BLaER1 (cell line): ENCODE results near the gene SUSD1.

ENCODE experiments used
- H3K27ac ChIP-seq: shearing (Covaris generic); formaldehyde crosslinking; 2 replicates; pipeline ENCODE4 v1.8.1; 2022
- H3K27me3 ChIP-seq: shearing (Covaris generic); formaldehyde crosslinking; 2 replicates; pipeline ENCODE4 v1.8.1; 2022
- H3K36me3 ChIP-seq: shearing (Covaris generic); formaldehyde crosslinking; 2 replicates; pipeline ENCODE4 v1.8.1; 2022
- H3K4me1 ChIP-seq: shearing (Covaris generic); formaldehyde crosslinking; 2 replicates; pipeline ENCODE4 v1.8.1; 2022
- H3K4me2 ChIP-seq: shearing (Covaris generic); formaldehyde crosslinking; 2 replicates; pipeline ENCODE4 v1.8.1; 2022
- H3K4me3 ChIP-seq: shearing (Covaris generic); formaldehyde crosslinking; 2 replicates; pipeline ENCODE4 v1.8.1; 2022
- H3K9ac ChIP-seq: shearing (Covaris generic); formaldehyde crosslinking; 2 replicates; pipeline ENCODE4 v1.8.1; 2022
- H3K9me3 ChIP-seq: shearing (Covaris generic); formaldehyde crosslinking; 2 replicates; pipeline ENCODE4 v1.8.1; 2022
- H4K20me1 ChIP-seq: shearing (Covaris generic); formaldehyde crosslinking; 2 replicates; pipeline ENCODE4 v1.8.1; 2022
- Cebpa-rat ChIP-seq: shearing (Covaris generic); IDR thresholded peaks from 2 replicates; pipeline ENCODE4 v1.8.1; 2022

Gene SUSD1

DNA sequence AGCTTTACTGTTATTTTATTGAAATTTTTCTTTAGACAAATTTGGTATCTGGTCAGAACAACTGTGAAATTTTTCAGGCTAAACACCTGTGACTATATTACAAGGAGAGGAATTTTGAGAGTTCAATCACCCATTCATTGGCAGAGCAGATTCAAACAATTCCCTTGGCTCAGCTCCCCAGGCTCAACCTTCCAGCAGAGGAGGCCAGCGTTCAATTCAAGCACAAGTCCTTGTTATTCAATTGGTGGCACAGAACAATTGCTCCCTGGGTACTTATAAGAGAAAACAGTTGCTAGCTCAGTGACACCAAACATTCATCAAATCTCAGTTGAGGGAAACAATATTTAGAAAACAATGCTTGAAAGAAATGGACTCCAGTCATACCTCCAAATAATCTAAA lies 83.3 kb downstream of the SUSD1 start:
- no peaks in the 10 kb centered on the region for H3K27me3 ChIP-seq
- no peak for TF ChIP-seq Cebpa-rat
- H3K9ac ChIP-seq = no peak overlapping the region
- H3K4me2 ChIP-seq = no peak overlapping the region
- no peak overlapping the region for H3K27ac ChIP-seq
- H3K9me3 ChIP-seq = no peaks in the 10 kb centered on the region
- no peak overlapping the region for H3K4me3 ChIP-seq
- peaks cover 25% of the 10 kb centered on the region for H3K36me3 ChIP-seq
- H3K4me1 ChIP-seq = no peaks in the 10 kb centered on the region
- no peaks in the 10 kb centered on the region for H4K20me1 ChIP-seq

DNA sequence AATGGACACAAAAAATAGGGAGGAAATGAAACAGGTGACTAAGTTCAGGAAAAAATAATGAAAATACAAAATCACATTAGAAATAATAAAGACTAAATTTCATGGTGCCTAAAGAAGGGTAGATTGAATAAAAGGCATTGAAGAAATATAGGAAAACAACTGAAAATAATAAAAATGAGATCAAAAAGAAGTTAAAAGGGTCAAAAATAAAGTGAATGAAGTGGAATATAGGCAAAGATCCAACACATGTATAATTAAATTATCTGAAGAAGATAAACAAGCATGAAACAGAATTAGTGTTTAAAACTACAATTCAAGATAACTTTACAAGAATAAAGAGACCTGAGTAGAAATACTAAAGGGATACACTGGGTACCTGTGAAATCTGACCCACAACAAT lies 87.6 kb downstream of the SUSD1 start:
- Histone ChIP-seq H4K20me1 (no peaks in the 10 kb centered on the region), H3K4me1 (no peaks in the 10 kb centered on the region), H3K4me3 (no peak overlapping the region), H3K27ac (no peak overlapping the region), H3K9me3 (no peaks in the 10 kb centered on the region), H3K4me2 (no peak overlapping the region), H3K36me3 (peaks cover 11% of the 10 kb centered on the region), H3K27me3 (no peaks in the 10 kb centered on the region), H3K9ac (no peak overlapping the region)
- no peak for TF ChIP-seq Cebpa-rat

DNA sequence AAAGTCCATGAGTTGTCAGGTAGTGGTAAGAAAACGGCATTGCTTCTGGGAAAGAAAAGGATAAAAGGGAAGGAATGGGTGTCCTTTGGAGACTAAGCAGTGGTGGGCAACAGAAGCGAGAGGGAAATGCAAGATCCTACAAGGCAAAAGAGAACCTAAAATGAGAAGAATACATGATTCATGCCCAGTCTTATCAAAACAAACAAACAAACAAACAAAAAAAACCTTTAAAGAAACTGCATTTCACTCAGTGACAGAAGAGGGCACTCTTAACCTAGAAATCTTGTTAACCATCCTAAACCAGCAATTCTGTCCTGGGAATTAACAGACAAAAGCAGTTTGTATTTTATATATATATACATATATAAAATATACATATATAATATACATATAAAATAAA lies 88.5 kb downstream of the SUSD1 start:
- Histone ChIP-seq H3K4me3 (no peak overlapping the region), H3K4me1 (no peaks in the 10 kb centered on the region), H3K36me3 (peaks cover 11% of the 10 kb centered on the region), H4K20me1 (no peaks in the 10 kb centered on the region), H3K9me3 (no peaks in the 10 kb centered on the region), H3K4me2 (no peak overlapping the region), H3K9ac (no peak overlapping the region), H3K27me3 (no peaks in the 10 kb centered on the region), H3K27ac (no peak overlapping the region)
- no peak for TF ChIP-seq Cebpa-rat

DNA sequence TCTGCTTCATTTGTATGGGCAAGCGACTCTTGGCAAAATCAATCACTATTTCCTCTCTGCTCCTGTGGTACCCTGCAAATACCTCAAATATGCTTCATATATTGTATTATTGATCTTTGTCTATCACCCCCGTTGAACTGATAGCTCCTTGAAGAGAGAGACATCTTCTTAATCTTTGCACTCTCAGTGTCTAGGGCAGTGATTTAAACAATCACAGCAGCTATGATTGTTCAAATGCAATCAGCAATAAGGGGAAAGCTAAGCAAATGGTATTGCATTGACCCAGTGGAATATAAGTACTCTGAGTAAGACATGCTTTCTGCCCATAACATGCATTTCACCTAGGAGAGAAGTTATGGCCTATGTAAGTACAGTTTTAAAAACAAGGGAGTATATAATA lies 90.2 kb downstream of the SUSD1 start:
- no peak for TF ChIP-seq Cebpa-rat
- no peak overlapping the region for H3K27ac ChIP-seq
- no peak overlapping the region for H3K4me3 ChIP-seq
- no peaks in the 10 kb centered on the region for H4K20me1 ChIP-seq
- H3K27me3 ChIP-seq = no peaks in the 10 kb centered on the region
- H3K9me3 ChIP-seq = no peaks in the 10 kb centered on the region
- no peak overlapping the region for H3K4me2 ChIP-seq
- H3K36me3 ChIP-seq = peaks cover 20% of the 10 kb centered on the region
- no peaks in the 10 kb centered on the region for H3K4me1 ChIP-seq
- no peak overlapping the region for H3K9ac ChIP-seq

DNA sequence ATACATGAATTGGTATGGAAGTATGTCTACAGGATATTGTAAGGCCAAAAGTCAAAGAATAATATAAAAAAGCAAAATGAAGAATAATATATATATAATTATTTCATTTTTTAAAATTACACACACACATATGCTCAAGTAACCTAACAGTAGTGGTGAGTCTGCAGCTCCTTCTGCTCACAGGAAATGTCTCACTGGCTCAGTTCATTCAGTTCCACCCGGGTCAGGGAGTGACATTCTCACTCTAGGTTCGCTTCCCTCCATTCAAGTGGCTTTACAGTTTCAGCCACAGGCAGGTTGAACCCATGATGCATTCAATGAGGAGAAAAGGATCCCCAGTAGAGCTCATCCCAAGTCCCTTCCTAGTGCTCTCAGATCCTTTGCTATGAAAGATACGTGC lies 90.8 kb downstream of the SUSD1 start:
- Histone ChIP-seq H4K20me1 (no peaks in the 10 kb centered on the region), H3K36me3 (peaks cover 26% of the 10 kb centered on the region), H3K4me1 (no peaks in the 10 kb centered on the region), H3K4me3 (no peak overlapping the region), H3K27ac (no peak overlapping the region), H3K4me2 (no peak overlapping the region), H3K9ac (no peak overlapping the region), H3K27me3 (no peaks in the 10 kb centered on the region), H3K9me3 (no peaks in the 10 kb centered on the region)
- TF ChIP-seq Cebpa-rat = no peak

DNA sequence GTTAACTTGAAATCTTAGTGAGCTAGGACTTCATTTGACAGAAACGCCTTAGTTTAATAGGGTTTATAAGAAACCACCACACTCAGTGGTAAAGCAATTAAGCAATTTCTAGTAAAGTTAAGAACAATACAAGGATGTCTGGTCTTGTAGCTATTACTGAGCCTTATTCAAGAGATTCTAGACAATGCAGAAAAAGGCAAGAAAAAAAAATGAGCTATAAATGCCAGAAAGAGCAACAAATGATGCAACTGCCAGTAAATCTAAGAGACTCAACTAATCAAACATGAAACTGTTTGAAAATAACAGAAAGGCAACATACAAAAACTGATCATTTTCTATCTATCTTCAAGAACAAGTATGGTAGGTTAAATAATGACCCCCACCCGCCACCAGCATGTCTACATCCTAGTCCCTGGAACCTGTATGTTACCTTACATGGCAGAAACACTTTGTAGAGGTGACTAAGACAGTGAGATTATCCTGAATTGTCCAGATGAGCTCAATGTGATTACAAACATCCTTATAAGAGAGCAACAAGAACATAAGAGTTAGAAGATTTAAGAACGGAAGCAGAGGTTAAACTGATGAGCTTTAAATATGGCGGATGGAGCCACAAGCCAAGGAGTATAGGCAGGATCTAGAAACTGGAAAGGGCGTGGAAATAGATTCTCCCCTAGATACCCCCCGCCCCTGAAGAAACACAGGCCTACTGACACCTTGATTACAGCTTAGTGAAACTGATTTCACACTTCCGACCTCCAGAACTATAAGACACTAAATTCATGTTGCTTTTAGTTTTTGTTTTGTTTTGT lies 93.0 kb downstream of the SUSD1 start:
- TF ChIP-seq Cebpa-rat = no peak
- Histone ChIP-seq H3K27ac (no peak overlapping the region), H3K4me2 (no peak overlapping the region), H3K36me3 (peaks cover 26% of the 10 kb centered on the region), H3K9me3 (no peaks in the 10 kb centered on the region), H3K4me1 (peaks cover 5% of the 10 kb centered on the region; the same call in 1 of the 2 replicates), H4K20me1 (no peaks in the 10 kb centered on the region), H3K27me3 (no peaks in the 10 kb centered on the region), H3K9ac (no peak overlapping the region), H3K4me3 (no peak overlapping the region)

DNA sequence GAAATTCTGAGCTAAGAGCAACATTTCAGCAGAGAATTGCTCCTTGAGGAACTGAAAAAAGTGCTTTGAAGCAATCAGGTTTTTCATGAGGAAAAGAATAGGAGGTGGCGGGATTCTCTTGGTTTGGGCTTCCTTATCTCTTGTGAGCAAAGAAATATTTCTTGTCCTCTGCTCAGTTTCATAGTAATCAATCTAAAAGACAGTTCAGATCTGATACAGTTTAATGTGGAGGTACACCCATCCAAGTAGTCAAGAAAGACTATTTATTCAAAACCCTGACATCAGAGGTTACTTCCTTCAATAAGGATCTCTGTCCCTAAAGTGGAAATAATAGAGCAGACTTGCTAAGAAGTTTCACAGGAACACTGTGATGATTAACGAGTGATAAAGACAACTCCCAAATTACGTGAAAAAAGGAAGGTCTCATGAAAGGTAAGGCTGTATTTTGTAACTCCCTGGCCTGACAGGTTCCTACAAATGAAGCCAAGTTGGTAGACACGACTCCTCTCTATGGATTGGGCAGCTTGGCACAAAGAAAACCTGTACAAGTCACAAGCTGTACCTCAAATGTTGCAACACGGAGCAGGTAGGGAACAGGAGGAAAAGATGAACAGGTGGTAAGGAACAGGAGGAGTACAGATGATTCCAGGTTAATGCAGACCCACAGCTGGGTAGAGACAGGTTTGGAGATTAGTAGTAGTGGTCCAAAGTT lies 94.1 kb downstream of the SUSD1 start:
- H3K27ac ChIP-seq = no peak overlapping the region
- H4K20me1 ChIP-seq = no peaks in the 10 kb centered on the region
- H3K9ac ChIP-seq = no peak overlapping the region
- H3K36me3 ChIP-seq = peaks cover 28% of the 10 kb centered on the region
- TF ChIP-seq Cebpa-rat = no peak
- no peaks in the 10 kb centered on the region for H3K9me3 ChIP-seq
- no peak overlapping the region for H3K4me2 ChIP-seq
- H3K4me3 ChIP-seq = no peak overlapping the region
- H3K27me3 ChIP-seq = no peaks in the 10 kb centered on the region
- H3K4me1 ChIP-seq = peaks cover 5% of the 10 kb centered on the region; the same call in 1 of the 2 replicates

DNA sequence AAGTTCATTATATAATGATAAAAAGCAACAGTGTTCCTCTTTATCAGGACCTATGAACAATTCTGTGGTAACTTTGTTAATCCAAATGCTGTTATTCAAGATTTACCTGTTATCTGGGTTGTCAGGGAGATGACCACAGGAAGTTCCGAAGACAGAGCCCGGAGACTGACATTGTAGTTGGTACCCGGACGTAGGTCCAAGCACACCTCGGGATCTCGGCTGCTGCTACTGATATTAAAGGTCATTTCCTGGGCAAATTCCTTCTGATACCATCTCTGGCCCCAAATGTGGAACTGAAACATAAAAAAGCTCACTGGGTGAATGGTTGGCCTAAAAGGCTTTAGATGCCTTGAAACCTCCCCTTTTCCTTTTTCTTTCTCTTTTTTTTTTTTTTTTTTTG lies 96.7 kb downstream of the SUSD1 start:
- Histone ChIP-seq H3K27me3 (no peaks in the 10 kb centered on the region), H3K4me2 (no peak overlapping the region), H3K9ac (no peak overlapping the region), H3K4me3 (no peak overlapping the region), H3K4me1 (peaks cover 5% of the 10 kb centered on the region; the same call in 1 of the 2 replicates), H3K27ac (no peak overlapping the region), H3K36me3 (peaks cover 19% of the 10 kb centered on the region; the same call in 1 of the 2 replicates), H4K20me1 (no peaks in the 10 kb centered on the region), H3K9me3 (no peaks in the 10 kb centered on the region)
- no peak for TF ChIP-seq Cebpa-rat

DNA sequence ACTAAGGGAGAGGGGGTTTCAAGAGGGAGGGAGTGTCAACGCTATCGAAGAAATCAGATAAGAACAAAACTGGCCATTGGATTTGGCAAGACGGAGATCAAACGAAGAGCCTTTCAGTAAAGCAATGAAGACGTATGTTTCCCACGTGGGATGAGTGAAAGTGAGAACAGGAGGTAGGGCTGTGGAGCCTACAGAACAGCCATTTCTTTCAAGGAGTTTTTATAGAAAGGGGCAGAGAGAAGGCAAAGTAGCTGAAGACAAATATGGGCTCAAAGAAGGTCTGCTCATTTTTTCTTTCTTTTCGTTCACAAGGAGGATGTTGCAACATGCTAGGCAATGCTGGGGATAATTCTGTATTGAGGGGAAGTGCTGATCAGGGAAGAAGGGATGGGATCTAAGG lies 98.3 kb downstream of the SUSD1 start:
- Histone ChIP-seq H3K4me3 (no peak overlapping the region), H3K9me3 (no peaks in the 10 kb centered on the region), H3K4me2 (no peak overlapping the region), H3K27ac (no peak overlapping the region), H3K4me1 (peaks cover 12% of the 10 kb centered on the region), H3K36me3 (peaks cover 25% of the 10 kb centered on the region; the same call in 1 of the 2 replicates), H4K20me1 (no peaks in the 10 kb centered on the region), H3K9ac (no peak overlapping the region), H3K27me3 (no peaks in the 10 kb centered on the region)
- TF ChIP-seq Cebpa-rat = no peak

DNA sequence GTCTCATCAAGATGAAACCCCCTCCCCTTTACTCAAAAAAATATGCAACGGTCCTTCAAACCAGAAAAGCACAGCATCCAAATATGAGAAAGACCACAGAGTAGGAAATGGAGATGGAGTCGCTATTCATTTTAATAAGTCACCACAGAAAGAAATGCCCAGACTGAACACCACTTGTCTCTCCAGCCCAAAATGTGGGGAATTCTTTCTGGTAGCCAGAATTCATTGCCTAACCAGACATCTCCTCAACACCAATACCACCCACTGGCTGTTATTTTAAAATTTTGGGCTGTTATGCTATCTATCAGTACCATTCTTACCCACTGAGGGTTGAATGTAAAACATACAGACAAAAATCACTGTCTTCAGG lies 100.1 kb downstream of the SUSD1 start:
- Histone ChIP-seq H4K20me1 (no peaks in the 10 kb centered on the region), H3K4me2 (no peak overlapping the region), H3K4me3 (no peak overlapping the region), H3K4me1 (peaks cover 17% of the 10 kb centered on the region), H3K9ac (no peak overlapping the region), H3K36me3 (peaks cover 21% of the 10 kb centered on the region; the same call in 1 of the 2 replicates), H3K9me3 (no peaks in the 10 kb centered on the region), H3K27ac (no peak overlapping the region), H3K27me3 (no peaks in the 10 kb centered on the region)
- TF ChIP-seq Cebpa-rat = no peak
